ENCODE measurements around the gene TCF7.
"Not testable (repeated sequence)": the region's sequence is repeated elsewhere in the genome, so short reads cannot be mapped to it uniquely, and the experiment has no call there.

Gene TCF7

GRCh38 chr5:134145779-134146581, 31.5 kb downstream of the TCF7 start:
- DNase-seq = peak; percentile 44

- no peak for DNase-seq
Measured at GRCh38 chr5:134146651-134147518, 32.4 kb downstream of the TCF7 start.

- no peak for DNase-seq
Measured at GRCh38 chr5:134148316-134148715, 33.8 kb downstream of the TCF7 start.

- no peak for DNase-seq
Measured at GRCh38 chr5:134148986-134149539, 34.6 kb downstream of the TCF7 start.

- DNase-seq = no peak
Measured at GRCh38 chr5:134149571-134150303, 35.3 kb downstream of the TCF7 start.

GRCh38 chr5:134151723-134152122, 37.2 kb downstream of the TCF7 start:
- DNase-seq = no peak

GRCh38 chr5:134152173-134152832, 37.8 kb downstream of the TCF7 start:
- not testable (repeated sequence) for DNase-seq

GRCh38 chr5:134153241-134153640, 38.8 kb downstream of the TCF7 start:
- DNase-seq = no peak

- no peak for DNase-seq
Measured at GRCh38 chr5:134153657-134154056, 39.2 kb downstream of the TCF7 start.

GRCh38 chr5:134161513-134162395, 47.3 kb downstream of the TCF7 start:
- DNase-seq = no peak

- DNase-seq = no peak
Measured at GRCh38 chr5:134162592-134162991, 48.1 kb downstream of the TCF7 start.

- DNase-seq = no peak
Measured at GRCh38 chr5:134171972-134172371, 57.5 kb downstream of the TCF7 start.

- DNase-seq = no peak
Measured at GRCh38 chr5:134174841-134175839, 60.7 kb downstream of the TCF7 start.

- DNase-seq = no peak
Measured at GRCh38 chr5:134175921-134176510, 61.5 kb downstream of the TCF7 start.

GRCh38 chr5:134176511-134177368, 62.3 kb downstream of the TCF7 start, which contains the start of gene SKP1:
Gene SKP1, minus strand, starts transcription at chr5:134176950. Its CDS starts 2,928 bp downstream, at chr5:134174022.
- DNase-seq = peak; percentile 84

- peak; percentile 22 for DNase-seq
Measured at GRCh38 chr5:134177369-134178095, 63.1 kb downstream of the TCF7 start.

GRCh38 chr5:134178096-134178419, 63.6 kb downstream of the TCF7 start:
- DNase-seq = no peak

GRCh38 chr5:134183481-134183880, 69.0 kb downstream of the TCF7 start:
- DNase-seq = no peak
